NCI-H146 (cell line): ENCODE data around the gene CCDC71.

ENCODE experiments used
- DNase-seq: peaks from one replicate; lab custom pipeline; 2025; lab: John Stamatoyannopoulos, UW

The CCDC71 gene

GRCh38 chr3:49131576-49131975 lies 34.6 kb downstream of the CCDC71 start:
- no peak for DNase-seq

GRCh38 chr3:49131040-49131439 lies 35.1 kb downstream of the CCDC71 start:
- DNase-seq: no peak

DNA sequence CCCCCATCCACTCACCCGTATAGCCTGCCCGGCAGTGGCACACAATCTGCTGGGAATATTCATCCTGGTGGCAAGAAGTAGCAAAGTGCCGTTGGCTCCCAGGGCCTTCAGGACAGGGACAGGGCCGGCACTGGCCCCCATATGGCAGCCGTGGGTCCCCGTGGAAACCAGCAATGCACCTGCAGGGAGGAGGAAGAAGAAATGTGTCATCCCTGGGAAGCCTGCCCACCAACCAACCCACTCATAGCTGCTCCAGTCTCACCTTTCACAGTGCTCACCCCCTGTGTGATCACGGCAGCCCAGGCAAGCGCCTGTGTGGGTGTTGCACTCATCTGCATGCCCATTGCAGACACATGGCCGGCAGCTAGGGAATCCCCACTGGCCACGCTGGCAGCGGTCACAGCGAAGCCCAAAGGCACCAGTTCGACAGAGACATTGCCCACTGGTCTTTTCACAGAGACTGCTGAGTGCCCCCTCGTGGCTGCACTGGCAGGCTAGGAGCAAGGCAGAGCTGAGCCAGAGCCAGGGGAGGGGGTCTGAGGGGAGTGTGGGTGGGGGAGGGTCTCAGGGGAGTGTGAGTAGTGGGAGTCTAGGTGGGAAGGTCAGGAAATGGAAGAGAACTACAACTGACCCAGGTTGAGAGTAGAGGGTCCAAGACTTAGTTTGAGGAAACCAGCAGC lies 41.0 kb downstream of the CCDC71 start:
- no peak for DNase-seq

DNA sequence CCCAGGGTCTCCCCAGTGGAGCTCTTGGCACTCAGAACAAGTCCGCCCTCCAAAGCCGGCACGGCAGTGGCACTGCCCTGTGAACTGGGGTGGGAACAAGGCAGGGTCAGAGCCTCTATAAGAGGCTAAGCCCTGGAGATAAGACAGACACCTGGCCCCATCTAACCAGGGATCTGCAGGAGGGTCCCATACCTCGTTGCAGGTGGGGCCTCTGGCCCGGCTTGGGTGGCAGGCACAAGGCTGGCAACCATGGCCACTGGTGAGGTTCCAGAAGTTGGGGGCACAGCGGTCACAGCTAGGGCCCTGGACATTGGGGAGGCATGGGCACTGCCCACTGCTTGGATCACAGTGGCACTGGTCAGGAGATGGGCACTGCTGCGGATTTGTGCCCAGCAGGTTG lies 41.9 kb downstream of the CCDC71 start:
- DNase-seq: no peak

- DNase-seq: no peak
These were observed 42.4 kb downstream of the CCDC71 start for GRCh38 chr3:49123687-49124086.

GRCh38 chr3:49122886-49123545 lies 43.1 kb downstream of the CCDC71 start:
- DNase-seq: no peak

DNA sequence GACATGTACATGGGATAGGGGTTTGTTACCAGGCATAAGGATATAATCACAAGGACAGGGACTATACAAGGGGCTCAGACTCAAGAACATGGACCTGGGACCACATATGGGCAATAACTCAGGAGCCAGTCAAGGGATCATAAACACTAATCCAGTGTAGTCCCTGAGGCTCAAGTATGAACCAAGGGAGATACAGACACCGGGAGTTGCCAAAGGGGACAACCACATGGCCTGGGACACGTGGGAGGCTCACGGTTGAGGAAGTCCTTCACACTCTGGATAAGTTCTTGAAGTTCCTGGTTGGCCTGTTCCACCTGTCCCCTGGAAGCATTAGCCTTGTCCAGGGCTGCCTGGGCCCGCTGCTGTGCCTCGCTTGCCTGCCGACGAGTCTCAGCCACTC lies 43.7 kb downstream of the CCDC71 start:
- DNase-seq: no peak

- no peak for DNase-seq
These were observed 44.1 kb downstream of the CCDC71 start for GRCh38 chr3:49122022-49122421.

DNA sequence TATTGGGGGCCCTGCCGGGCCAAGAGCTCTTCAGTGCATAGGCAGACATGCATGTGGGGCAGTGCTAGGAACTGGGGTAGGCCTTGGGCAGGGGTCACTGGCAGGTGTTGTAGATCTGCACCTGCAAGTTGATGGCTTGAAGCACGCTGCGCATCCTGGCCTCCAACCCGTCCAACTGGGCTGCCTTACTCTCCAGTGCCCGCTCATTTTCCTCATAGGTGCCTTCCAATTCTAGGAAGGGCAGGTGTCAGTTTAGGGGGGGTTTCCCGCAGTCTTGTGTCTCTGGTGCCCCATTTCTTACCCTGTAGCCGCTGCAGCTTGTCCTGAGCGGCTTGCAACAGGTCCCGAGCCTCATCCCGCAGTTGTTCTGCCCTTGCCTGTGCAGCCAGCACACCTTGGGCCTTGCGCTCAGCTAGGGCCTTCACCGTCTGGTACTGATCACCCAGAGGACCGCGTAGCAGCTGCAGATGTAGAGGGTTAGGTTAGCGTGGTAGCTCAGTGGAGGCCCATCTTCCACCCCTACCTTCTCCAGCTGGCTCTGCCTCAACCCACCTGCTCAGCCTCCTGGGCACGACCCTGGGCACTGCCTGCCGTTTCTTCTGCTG lies 44.9 kb downstream of the CCDC71 start:
- no peak for DNase-seq

DNA sequence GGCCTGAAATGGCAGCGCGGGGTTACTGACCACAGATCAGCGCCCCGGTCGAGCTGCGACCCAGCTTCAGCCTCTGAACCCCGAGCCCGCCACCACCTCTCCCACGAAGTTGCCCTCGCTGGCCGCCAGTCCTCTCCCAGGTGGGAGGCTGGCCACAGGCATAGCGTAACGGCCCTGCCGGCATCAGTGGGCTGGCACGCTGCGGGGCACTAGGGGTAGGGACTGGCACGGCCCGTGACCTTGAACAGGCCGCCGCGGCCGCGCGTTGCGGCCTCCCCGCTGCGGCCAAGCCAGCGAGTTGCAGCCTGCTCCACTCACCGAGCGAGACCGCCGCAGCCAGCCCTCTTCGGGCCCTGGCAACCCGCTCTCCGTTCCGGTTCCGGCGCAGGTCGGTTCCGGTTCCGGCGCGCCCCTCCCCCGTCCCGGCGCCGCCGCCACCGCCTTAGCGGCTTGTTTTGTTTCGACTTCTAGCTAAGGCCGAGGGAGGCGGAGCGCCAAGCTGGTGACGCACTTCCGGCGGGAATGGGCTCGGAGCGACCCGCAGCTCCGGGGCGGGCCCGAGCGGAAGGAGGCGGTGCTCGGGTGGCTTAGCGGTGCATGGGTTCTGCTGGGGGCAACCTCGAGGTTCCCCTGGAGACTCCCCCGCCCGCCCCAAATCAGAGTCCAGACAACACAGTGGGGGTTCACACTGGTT lies 45.5 kb downstream of the CCDC71 start, which contains the start of gene USP19:
TSS of gene USP19 (minus strand) at position 386 of the 694 bp plus-strand sequence. CDS start 1,678 bp downstream, outside the sequence.
- peak; percentile 84 for DNase-seq

DNA sequence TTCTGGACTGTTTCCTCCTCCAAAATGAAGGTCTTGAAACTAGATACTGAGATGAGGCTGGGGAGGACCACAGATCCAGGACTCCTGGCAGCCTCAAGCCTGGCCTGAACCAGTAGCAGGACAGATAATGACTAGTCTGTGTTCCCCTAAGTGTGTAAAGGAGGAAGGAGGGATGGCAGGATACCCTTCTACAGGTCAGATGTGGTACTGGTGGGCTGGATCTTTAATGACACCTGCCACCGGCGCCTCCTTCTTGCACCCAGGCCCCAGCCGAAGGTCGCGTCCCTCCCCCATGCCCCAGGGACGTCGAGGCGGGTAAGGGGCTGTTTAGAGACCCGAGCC lies 46.1 kb downstream of the CCDC71 start:
- no peak for DNase-seq

DNA sequence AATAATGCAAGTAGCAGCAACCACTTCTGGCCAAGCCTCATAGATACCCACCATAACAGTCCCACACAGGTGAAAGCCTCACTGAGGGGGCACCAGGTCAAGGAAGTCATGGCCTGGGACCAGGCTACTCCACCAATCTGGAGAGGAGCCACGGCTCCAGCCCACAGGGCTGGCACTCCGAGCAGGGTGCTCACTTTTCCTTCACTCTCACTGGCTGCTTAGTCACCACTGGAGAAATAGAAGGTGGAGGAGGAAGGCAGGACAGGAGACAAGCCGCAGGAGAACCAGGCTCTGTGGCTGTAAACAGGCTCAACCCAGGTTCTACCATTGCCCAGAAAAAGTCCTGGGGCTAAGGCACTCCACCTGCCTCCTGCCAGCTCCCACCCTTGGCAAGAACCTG lies 46.7 kb downstream of the CCDC71 start:
- no peak for DNase-seq

DNA sequence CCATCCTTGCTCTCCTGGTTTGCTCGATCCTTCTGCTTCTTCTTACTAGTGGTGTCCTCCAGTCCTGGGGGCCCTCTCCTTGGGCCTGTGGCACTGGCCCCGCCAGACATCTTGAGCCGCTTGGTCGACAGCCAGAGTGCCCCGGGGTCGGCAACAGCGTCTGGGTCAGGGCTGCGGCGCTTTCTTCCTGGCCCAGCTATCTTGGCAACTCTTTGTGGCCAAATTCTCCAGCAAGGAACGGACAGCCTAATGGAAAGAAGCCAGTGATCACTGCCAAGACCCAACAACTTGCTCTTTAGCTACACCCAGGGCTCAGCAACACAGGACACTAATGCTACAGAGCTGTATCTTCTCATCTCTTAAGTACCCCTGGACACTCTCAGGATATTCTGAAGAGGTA lies 47.1 kb downstream of the CCDC71 start:
- DNase-seq: no peak
